SK-N-DZ (cell line): ENCODE data around the gene ANKRD12.

Experiments
- DNase-seq: peaks from one replicate; pipeline ENCODE4 v3.0.0-alpha.2; 2015; ENCODE audit warnings: low spot score

Gene ANKRD12

DNA sequence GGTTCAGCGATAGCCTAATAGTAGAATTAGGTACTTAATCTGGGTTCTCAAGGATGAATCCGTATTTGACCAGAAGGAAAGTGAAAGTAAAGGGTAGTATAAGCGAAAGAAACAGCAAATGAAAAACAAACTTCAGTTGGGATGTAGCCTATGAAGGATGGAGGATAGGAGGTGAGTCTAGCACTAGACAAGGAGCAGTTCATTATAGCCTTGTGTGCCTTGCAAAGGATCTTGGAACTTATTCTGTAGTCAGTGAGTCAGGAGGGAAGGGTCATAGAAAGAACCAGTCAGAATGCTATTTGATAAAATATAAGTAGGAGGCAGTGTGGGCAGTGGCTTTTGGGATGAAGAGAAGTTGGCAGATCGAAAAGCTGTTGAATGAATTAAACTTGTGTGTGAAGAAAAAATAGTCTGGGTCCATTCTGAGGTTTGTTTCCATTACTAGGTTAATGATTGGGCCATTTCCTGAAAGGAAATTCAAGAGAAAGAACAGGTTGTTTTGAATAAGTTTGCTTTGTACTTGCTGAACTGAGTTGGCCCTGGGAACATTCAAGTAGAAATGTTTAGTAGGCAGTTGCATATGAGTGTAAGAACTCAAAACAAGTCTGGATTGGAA, 48.5 kb downstream of the ANKRD12 start:
- no peak for DNase-seq

DNA sequence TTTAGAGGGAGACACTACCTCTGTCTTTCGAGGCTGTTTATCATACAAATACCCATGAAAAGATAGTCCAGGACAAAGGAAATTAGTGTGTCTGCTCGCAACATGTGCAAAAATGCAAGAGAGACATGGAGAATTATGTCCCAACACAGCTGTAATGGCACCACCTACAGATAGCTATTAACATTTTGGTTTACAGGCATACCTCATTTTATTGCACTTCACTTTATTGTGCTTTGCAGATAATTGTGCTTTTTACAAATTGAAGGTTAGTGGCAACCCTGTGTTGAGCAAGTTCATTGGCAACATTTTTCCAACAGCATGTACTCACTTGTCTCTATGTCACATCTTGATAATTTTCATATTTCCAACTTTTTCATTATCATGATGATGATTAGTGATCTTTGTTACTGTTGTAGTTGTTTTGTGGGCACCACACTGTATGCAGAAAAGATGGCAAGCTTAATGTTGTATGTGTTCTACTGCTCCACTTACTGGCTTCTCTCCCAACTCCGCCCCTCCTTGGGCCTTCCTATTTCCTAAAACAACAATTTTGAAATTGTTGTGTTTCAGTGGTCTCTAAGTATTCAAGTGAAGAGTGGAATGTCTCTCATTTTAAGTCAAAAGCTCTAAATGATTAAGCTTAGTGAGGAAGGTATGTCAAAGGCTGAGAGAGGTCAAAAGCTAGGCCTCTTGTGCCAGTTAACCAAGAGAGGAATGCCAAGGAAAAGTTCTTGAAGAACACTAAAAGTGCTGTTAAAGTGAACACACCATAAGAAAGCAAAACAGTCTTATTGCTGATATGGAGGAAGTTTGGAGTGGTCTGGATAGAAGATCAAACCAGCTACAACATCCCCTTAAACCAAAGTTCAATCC, 52.0 kb downstream of the ANKRD12 start:
- no peak for DNase-seq

DNA sequence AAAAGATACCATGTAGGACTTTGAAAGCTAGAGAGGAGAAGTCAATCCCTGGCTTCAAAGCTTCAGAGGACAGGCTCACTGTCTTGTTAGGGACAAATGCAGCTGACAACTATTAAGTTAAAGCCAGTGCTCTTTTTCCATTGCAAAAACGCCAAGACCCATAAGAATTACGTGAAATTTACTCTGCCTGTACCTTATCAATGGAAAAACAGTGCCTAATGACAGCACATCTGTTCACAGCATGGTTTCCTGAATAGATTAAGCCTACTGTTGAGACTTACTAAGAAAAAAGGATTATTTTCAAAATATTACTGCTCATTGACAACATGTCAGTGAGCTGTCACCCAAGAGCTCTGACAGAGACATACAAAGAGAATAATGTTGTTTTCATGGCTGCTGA, 52.9 kb downstream of the ANKRD12 start:
- no peak for DNase-seq

DNA sequence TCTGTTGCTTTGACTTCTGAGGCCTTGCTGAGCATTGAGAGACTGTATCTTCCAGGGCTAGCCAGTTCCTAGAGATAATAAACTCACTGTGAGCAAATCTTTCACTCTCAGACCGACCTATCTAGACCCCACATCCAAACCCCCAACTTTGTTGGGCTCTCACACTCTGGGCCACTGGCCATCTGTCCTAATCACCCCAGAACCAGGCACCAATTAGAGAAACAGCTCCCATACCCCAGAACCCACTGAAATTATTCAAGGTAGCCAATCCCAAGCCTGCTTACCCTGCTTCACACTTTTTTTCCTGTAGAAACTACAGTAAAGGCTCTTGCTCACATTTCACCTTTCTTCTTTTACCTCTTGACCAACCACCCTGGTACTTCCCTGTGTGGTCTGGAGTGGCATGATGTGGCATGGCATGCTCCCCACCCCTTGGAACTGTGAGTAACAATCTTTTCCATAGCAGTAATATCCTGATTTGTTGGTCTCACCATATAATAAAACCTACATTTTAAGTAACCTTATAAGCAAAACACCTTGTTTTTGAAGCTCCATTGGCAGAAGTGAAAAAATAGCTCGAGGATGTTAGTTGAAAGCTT, 55.2 kb downstream of the ANKRD12 start:
- DNase-seq = no peak

DNA sequence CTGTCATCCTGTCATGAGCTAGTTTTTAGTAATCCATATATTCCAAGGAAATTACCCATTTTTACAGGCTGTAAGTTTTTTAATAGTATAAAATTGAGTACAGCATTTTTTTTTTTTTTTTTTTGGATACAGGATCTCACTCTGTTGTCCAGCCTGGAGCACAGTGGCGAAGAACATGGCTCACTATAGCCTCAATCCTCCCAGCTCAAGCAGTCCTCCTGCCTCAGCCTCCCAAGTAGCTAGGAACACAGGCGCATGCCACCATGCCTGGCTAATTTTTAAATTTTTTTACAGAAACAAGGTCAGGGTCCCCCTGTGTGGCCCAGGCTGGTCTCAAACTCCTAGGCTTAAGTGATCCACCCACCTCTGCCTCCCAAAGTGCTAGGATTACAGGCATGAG, 56.5 kb downstream of the ANKRD12 start:
- no peak for DNase-seq

DNA sequence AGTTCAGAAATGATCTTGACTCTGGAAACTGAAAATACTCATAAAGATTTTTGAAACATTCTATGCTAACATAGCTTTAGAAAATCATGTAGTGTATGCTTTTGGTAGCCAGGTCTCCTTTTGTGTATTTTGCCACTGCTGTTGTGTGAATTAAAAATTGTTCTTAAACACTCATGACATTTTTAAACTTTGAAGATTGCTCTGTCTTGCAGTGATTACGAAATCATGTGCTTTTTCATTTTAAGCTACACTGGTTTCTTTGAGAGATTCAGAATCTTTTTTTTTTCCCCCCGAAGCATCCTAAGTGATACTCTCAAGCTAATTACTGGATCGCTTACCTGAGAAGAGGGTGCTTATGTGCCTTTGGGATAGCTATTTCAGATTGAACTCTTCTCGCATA, 60.0 kb downstream of the ANKRD12 start:
- no peak for DNase-seq

DNA sequence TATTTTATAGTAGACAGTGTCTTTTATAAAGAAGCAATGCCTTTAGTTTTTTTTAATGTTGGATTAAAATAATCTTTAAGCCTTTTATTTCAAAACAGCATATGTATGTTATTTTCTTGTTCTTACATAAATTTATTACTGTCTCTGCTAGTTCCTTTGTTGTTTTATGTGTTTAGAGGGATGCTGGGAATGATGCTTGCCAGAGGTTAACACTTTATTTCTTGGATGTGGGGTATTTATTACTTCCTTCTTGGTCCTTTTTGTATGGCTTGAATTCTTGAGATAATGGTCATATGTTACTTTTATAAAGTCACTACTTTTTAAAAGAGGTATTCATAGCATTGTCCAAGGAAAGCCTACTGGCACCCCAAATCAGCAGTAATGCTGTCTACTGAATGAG, 63.1 kb downstream of the ANKRD12 start:
- no peak for DNase-seq

DNA sequence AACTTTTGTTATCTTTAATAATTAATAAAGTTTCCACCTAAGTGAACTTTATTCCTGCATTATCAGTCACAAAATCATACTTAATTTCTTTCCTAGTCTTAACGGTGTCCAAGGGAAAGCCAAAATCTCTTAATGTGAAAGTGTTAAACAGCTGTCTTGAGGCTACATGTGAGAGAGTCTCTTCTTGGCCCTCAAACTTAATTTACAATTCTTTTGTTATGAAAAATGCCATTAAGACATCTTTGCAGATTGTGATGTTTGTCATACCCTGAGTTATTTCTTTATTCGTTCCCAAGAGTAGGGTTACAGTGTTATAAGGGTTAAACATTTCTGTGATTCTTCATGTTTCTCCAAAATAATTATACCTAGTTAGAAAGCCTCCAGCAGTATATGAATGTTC, 64.6 kb downstream of the ANKRD12 start:
- DNase-seq = no peak

DNA sequence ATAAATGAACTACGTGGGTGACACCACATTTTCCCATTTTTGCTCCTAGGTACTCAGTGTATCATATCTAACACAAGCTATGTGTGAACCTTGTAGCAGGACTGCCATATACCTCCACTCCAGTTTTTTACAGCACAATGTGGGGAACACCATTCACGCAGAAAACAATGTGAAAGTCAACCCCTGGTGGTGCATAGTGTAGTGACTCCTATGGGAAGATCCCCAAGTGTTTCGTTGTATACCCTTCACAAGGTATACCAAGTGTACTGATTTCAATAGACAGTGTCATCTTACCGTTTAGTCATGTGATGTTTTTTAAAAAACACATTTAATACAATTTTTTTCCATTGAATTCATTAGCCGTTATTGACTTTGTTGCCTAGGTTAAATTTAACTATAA, 68.1 kb downstream of the ANKRD12 start:
- DNase-seq = no peak

DNA sequence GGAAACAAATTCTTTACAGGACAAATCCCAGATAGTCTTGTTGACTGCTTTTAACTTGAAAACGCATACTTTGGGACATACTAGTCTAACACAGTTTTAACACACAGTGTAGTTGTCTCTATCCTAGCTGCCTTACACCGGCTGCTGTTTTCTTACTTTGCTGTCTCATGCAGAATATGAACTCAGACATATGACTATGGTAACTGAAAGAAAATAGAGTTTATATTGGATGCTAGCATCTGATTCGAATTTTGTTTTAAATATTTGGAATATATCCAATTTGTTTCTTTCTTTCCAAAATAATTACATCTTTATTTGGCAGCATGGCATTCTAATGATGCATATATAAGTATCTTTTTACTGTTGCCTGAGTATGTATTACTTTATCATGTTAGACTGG, 69.8 kb downstream of the ANKRD12 start:
- DNase-seq = no peak

DNA sequence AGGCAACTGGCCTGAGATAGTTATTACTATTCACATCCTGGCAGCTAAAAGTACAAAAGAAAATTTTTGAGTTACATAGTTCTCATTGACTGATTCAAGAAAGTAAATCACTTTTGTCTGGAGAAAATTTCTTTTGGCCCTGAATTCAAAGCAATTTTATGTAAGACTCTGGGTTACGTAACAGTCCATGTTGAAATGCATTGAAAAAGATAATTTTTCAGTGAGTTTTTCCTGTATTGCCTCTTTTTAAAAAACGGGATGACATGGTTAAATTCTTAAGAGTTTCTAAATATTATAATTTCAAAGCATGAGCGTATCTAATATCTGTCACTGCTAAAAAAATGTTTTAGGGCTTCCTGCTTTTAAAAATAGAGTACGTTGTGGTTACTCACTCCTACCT, 72.7 kb downstream of the ANKRD12 start:
- DNase-seq = no peak

DNA sequence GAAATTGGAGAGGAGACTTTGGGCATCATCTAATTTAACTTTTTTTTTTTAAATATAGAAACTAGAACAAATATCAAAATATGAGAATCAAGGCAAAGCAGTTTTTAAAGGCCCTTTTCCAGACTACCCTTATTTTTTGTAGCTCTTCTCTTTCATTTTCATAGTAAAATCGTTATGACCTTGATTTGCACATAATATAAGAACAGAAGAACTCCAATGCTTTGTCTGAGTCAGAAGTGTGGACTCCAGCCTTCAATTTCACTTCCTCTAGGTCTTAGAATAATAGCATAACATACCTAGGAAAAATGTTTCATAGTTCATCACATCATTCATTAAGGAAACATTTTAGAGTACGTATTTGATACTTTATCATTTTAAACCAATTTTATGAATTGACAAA, 74.4 kb downstream of the ANKRD12 start:
- no peak for DNase-seq

DNA sequence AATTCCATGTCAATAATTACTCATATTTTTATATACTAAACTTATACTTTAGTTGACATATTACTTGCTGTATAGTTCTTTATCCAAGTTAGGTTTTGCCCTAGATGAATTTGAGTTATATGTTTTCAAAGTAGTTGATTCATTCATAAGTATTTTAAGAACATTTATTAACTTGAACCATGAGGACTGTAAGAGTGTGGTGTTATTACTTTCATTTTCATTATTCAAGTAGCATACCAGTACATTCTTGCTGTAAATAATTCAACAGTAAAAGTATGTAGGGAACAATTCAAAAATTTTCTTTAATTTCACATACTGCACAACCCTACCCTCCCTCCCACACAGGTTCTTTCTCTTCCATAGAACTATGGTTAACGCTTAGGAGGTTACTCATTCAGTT, 75.4 kb downstream of the ANKRD12 start:
- DNase-seq = no peak

DNA sequence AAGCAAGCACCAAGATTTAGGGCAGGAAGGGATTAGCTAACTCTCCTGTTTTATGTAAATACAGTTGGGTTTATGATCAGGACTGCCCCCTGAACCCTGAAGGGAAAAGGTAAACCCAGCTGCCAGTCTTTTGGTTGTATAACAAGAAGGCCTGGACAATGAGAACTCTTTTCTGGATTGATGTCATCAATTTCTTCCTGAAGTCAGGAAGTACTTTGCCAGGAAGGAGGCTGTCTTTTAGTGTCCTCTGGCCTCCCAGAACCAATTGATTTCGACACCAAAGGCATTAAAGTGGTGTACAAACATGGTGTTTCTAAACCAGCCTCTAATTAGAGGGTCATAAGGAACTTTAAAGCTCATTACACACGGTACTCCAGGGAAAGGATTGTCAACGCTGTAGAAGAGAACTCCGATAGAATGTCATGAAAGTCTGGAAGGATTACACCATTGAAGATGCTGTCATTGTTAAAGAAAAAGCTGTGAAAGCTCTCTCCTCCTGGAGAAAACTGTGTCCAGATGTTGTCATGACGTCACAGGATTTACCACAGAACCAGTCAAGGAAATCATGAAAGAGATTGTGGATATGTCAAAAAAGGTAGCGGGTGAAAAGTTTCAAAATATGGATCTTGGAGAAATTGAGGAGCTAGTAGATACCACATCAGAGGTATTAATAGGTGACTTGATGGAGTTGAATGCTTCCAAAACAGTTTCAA, 78.8 kb downstream of the ANKRD12 start:
- DNase-seq = no peak

DNA sequence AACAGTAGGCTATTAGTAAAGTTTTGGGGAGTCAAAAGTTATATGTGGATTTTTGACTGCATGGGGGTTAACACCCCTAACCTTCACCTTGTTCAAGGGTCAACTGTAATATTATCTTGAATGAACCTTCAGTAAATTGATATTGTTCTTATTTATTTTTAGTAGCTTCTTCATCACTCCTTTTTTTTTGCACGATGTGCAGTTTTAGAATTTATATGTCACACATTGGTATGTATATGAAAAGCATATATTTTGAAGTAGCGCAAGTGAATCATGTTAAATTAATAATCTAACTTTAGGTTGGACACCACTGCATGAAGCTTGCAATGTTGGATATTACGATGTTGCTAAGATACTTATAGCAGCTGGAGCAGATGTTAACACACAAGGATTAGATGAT, 79.9 kb downstream of the ANKRD12 start:
- DNase-seq = no peak

DNA sequence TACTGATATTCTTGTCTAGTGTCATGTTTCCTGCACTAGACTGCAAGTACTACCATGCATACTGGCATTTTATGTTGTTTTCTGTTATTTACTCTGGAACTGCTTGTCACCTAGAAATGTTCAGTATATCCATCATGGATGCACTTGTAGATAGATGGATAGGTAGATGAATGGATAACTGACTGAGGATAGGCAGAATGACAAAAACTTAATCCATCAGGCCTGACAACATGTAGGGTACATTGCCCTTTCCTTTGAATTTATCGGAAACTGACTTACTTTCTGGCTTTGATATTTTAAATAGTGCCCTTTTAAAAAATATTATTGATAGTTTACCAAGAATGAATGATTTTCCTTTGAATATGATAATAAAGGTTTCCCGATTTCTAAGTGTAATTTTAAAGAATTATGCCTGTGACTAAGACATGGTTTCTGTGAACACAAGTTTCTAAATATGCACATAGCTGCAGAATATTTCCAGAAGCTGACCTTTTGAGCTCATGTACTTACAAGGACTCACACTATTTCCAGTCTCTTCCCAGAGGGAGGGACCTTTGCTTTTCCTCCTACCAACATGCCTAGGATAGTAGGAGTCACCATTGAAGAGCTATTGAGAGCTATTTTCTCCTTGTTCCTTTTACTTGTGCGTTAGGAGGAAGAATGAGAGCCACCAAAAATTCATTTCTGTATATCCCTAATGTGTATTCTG, 81.3 kb downstream of the ANKRD12 start:
- DNase-seq = no peak

DNA sequence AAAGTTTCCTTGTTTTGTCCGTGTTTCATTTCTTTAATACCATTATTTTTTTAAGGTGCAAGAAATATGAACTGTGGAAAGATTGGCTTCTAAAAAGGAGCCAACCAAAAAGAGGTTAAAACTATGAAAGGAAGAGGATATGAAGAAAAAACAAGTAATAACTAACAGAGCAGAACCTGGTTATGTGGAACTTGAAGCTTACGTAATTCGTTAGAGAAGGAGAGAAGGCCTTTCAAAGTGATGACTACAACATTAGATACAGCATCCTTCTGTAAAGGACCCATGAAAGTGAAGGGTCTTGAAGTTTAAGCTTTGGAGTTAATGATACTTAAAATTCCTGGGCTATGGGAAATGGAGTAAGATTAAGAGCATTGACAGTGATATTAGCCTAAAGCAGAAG, 84.5 kb downstream of the ANKRD12 start:
- no peak for DNase-seq

DNA sequence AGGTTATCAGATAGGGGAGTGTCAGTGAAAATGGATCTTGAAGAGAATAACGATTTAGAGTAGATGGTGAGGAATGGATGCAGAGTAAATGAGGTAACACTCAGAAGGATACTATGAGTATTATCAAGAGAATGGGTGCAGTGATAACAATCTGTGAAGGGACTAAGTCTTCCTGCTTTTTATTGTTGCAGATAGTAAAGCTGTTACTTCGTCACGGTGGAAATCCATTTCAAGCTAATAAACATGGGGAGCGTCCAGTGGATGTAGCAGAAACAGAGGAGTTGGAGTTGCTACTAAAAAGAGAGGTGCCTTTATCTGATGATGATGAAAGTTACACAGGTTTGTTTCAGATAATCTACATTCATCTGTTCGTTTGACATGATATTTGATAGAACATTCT, 85.1 kb downstream of the ANKRD12 start:
- DNase-seq = no peak

DNA sequence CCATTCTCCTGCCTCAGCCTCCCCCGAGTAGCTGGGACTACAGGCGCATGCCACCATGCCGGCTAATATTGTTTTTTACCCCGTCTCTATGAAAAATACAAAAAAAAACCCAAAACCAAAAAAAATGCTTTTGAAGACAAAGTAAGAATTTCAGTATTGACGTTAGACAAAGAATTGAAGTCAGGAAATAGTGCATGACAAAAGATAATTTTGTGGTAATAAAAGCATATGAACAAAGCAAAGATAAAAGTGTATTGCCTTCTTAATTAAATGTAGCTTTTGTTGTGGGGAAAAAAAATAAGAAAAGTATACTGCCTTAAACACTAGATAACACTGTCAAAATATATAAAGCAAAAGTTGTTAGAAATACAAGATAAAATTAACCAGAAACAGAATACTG, 86.8 kb downstream of the ANKRD12 start:
- no peak for DNase-seq

DNA sequence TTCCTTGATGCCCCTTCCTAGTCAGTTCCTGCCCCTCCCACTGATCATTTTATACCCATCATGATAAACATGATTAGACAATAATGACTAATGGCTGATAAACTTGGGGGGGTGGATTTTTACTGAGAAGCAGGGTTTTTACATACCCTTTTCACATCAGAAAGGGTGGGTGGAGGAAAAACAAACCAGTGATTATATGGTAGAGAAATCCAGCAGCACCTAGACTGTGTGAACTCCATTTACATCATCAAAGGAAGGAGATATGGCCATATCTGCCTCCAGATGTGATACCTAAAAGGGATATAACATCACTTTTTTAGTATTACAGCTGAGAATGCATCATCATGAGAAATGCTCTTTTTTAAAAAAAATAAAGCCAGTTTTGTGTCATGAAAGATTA, 89.9 kb downstream of the ANKRD12 start:
- no peak for DNase-seq

DNA sequence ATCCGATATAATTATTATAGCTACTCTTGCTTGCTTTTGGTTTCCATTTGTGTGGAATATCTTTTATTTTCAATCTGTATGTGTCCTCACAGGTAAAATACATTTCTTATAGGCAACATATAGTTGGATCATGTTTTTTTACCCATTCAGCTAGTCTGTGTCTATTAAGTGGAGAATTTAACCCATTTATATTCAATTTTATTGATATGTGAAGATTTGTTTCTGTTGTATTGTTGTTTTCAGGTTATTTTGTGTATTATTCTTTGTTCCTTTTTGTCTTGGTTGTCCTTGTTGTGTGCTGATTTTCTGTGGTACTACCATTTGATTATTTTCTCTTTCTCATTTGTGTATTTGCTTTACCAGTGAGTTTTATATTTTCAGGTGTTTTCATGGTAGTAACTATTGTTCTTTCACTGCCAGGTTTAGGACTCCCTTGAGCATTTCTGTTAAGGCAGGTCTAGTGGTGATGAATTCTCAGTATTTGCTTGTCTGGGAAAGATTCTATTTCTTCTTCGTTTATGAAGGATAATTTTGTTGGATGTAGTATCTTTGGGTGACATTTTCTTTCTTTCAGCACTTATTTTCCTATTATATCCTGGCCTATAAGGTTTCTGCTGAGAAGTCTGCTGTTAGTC, 95.4 kb downstream of the ANKRD12 start:
- DNase-seq = no peak
